KMS-11 (cell line): ENCODE results near the gene AADACL4.

Experiments
- H2AFZ ChIP-seq: fragments of 200-600 bp; sonication (generic); 2 replicates; pipeline ENCODE4 v1.6.1; 2016; ENCODE audit warnings: antibody characterized with exemption, mixed run types, low read depth
- H3K27ac ChIP-seq: fragments of 200-600 bp; sonication (generic); 2 replicates; pipeline ENCODE4 v1.6.1; 2016; ENCODE audit warnings: mild to moderate bottlenecking, mixed run types
- H3K27me3 ChIP-seq: fragments of 200-600 bp; sonication (generic); 2 replicates; pipeline ENCODE4 v1.6.1; 2017; ENCODE audit warnings: mild to moderate bottlenecking, low read depth, mixed run types, moderate library complexity; ENCODE audit not compliant: insufficient read depth
- H3K36me3 ChIP-seq: fragments of 200-600 bp; sonication (generic); 2 replicates; pipeline ENCODE4 v1.6.1; 2017; ENCODE audit warnings: mild to moderate bottlenecking, mixed run types; ENCODE audit not compliant: insufficient read depth
- H3K4me1 ChIP-seq: fragments of 200-600 bp; sonication (generic); 2 replicates; pipeline ENCODE4 v1.6.1; 2016; ENCODE audit warnings: mild to moderate bottlenecking, low read depth, mixed run types; ENCODE audit not compliant: poor library complexity, severe bottlenecking
- H3K4me2 ChIP-seq: fragments of 200-600 bp; sonication (generic); 2 replicates; pipeline ENCODE4 v1.7.0; 2016; ENCODE audit warnings: mild to moderate bottlenecking, mixed run types
- H3K4me3 ChIP-seq: fragments of 200-600 bp; sonication (generic); IDR thresholded peaks from 2 replicates; pipeline ENCODE4 v1.6.1; 2017; ENCODE audit warnings: low read depth, low read length, mixed read lengths; ENCODE audit not compliant: insufficient read depth
- H3K79me2 ChIP-seq: fragments of 200-600 bp; sonication (generic); 2 replicates; pipeline ENCODE4 v1.6.1; 2016; ENCODE audit warnings: low read depth, mixed run types; ENCODE audit not compliant: insufficient read depth
- H3K9ac ChIP-seq: fragments of 200-600 bp; sonication (generic); 2 replicates; pipeline ENCODE4 v1.6.1; 2016; ENCODE audit warnings: mild to moderate bottlenecking, mixed run types
- H4K20me1 ChIP-seq: fragments of 200-600 bp; sonication (generic); 2 replicates; pipeline ENCODE4 v1.6.1; 2016; ENCODE audit warnings: mild to moderate bottlenecking, mixed run types; ENCODE audit not compliant: insufficient read depth
- CTCF ChIP-seq: fragments of 200-600 bp; sonication (generic); conservative IDR thresholded peaks from 2 replicates; pipeline ENCODE4 v1.6.1; 2017; ENCODE audit warnings: low read depth, mild to moderate bottlenecking, antibody characterized with exemption, low read length, moderate library complexity, mixed read lengths

Gene AADACL4

DNA sequence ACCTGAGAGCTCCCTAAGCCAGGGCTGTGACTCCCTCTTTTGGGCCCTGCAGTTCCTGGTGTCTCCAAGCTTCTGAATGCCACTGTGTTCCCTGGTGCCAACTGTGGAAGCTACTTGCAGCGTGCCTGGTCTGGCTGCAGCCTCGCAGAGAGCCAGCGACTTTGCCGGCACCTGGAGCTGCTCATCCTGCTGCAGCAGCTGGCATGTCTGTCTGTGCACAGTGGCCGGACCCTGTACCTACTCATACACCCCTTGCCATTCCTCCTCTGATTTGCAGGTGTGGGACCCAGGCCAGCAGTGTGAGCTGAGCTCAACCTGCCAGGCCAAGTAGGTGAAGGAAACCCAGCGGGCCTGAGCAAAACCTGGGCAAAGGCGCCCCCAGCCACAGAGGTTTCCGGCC is 12.3 kb upstream of the AADACL4 start:
- Histone ChIP-seq H3K36me3 (no peaks in the 10 kb centered on the region), H3K4me3 (no peak overlapping the region), H3K27ac (no peak overlapping the region), H3K4me1 (no peaks in the 10 kb centered on the region), H3K9ac (no peak overlapping the region), H2AFZ (no peak overlapping the region), H3K27me3 (peaks cover 3% of the 10 kb centered on the region; the same call in 1 of the 2 replicates), H3K79me2 (no peaks in the 10 kb centered on the region), H4K20me1 (no peaks in the 10 kb centered on the region), H3K4me2 (no peak overlapping the region)
- no peak for TF ChIP-seq CTCF

GRCh38 chr1:12634156-12634555 is 9.7 kb upstream of the AADACL4 start:
- H2AFZ ChIP-seq, result no peak overlapping the region
- no peak overlapping the region for H3K4me2 ChIP-seq
- no peak overlapping the region for H3K4me3 ChIP-seq
- no peaks in the 10 kb centered on the region for H3K4me1 ChIP-seq
- H3K27me3 ChIP-seq, result peaks cover 3% of the 10 kb centered on the region; the same call in 1 of the 2 replicates
- H4K20me1 ChIP-seq, result no peaks in the 10 kb centered on the region
- H3K9ac ChIP-seq, result no peak overlapping the region
- no peaks in the 10 kb centered on the region for H3K79me2 ChIP-seq
- no peak for TF ChIP-seq CTCF
- no peak overlapping the region for H3K27ac ChIP-seq
- no peaks in the 10 kb centered on the region for H3K36me3 ChIP-seq

DNA sequence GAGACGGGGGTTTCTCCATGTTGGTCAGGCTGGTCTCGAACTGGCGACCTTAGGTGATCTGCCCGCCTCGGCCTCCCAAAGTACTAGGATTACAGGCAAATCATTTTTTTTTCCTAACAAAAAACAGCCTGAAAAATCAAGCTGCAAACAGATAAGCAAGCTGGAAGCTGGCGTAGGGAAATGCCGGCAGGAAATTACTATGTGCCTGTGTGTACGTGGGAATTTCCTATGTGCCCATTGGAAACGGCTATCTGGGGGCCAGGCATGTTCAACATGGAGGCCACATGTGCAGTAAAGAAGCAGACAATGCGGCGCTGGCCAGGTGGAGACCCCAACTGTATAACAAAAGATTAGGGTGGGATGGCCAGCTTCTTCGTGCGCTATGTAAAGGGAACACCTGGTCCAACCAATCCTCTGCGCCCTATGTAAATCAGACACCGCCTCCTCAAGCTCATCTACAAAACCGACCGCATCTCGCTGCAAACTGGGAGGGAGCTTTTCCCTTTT is 9.1 kb upstream of the AADACL4 start:
- Histone ChIP-seq H3K27ac (no peak overlapping the region), H3K4me1 (no peaks in the 10 kb centered on the region), H3K9ac (no peak overlapping the region), H3K4me2 (no peak overlapping the region), H3K79me2 (no peaks in the 10 kb centered on the region), H4K20me1 (no peaks in the 10 kb centered on the region), H3K27me3 (0 out of 2 replicates have a peak, but pooled peaks cover 3% of the 10 kb centered on the region), H3K36me3 (no peaks in the 10 kb centered on the region), H2AFZ (no peak overlapping the region), H3K4me3 (no peak overlapping the region)
- TF ChIP-seq CTCF, result no peak

DNA sequence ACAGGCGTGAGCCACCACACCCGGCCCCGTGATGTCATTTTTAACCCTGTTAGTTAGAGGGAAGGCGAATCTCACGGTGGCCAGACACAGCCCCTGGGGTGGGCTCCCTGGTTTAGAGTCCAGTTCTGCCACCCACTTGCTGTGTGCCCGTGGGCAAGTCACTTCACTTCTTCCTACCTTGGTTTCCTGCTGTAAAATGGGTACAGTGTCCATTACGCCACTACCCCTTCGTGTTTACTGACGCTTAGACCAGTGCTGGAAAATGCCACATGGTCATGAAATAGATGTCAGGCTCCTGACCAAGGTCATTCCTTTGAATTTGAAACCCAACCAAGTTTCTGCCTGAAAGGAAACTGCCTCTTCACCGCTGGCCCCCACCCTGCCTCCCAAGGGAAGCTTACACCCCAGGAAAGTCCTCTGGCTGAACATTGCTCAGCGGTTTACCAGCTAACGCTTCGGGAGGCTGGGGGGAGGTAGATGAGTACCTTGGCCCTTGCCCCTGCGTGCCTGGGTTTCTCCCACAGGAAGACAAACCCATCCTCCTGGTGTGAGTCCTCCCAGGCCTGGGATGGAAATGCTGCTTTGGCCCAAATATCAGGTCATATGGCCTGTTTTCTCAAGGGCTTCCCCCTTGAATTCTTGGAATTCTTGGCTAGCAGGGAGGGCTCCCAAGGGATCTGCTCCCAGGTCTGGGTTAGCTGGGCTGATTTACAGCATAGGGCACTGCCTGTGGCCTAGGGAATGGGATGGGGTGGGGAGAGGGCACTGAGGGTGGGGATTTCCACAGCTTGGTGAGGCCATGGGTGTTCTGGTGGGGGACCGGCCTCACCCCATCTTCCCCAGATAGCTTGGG is 7.6 kb upstream of the AADACL4 start:
- no peak overlapping the region for H3K27ac ChIP-seq
- no peak overlapping the region for H3K9ac ChIP-seq
- H4K20me1 ChIP-seq, result no peaks in the 10 kb centered on the region
- no peaks in the 10 kb centered on the region for H3K79me2 ChIP-seq
- H3K36me3 ChIP-seq, result no peaks in the 10 kb centered on the region
- no peak overlapping the region for H2AFZ ChIP-seq
- no peaks in the 10 kb centered on the region for H3K4me1 ChIP-seq
- H3K4me3 ChIP-seq, result no peak overlapping the region
- no peak for TF ChIP-seq CTCF
- H3K27me3 ChIP-seq, result 0 out of 2 replicates have a peak, but pooled peaks cover 3% of the 10 kb centered on the region
- no peak overlapping the region for H3K4me2 ChIP-seq
